ENCODE data around the gene CCBE1.

CCBE1 gene

DNA sequence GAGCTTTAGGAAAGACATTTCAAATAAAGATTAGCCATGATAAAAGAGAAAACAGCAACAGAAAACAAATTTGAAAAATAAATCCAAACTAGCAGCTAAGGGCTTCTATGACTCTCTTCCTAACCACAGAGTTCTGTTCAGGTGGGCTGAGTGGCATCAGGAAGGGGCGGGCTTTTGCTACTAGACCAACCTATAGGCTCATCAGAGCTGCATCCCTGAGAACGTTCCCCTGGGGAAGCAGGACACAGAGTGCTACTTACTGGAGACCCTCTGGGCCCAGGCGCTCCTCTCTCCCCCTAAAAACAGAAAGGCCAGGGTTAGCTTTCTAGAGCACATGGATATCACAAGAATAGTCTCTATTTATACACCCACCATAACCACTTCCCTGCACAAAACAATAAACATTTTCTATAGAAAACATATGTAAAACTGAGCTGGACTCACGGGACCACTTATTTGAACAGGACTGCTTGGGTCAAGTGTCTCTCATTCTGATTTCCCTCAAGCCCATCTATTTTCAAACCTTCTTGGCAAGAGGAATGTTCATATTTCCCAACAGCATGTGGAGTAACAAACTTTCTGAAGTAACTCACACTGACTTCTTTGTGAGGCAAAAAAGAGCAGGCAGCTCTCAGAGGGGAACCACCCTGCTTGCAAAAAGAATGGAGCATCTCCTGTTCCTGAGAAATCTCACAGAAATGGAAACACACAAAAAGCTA is 259.2 kb downstream of the CCBE1 start:
- no peak for DNase-seq

DNA sequence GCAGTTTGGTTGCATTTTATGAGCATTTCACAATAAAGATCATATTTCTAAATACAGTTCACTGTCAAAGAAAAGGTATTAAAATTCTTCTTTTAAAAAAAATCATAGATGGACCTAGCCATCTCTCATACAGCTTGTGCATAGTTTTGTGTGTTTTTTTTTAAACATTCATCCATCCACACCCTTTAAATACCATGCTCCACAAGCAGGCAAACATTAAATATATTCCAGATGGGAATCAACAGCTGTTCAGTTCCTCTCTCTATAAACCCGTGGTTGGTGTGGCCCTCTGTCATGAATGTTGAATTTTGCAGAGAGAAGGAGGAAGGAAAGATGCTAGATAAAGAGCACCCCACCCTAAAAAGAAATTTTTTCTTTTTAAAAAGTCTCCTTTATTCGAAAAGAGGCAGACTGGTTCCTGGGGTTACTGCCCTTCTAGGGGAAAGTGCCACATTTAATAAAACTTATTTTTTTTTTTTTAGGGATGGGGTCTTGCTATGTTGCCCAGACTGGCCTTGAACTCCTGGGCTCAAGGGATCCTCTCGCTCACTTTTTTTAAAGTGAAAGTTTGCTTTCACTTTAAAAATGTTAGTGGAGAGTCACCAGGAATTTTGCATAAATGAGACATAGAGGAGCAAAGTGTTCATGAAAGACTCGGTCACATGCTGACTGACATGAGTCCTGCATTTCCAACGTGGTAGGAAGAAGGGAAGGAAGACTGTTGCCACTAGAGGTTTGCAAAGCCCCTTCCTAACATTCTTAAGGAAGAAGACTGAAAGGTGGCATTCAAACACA is 264.2 kb downstream of the CCBE1 start:
- no peak for DNase-seq

DNA sequence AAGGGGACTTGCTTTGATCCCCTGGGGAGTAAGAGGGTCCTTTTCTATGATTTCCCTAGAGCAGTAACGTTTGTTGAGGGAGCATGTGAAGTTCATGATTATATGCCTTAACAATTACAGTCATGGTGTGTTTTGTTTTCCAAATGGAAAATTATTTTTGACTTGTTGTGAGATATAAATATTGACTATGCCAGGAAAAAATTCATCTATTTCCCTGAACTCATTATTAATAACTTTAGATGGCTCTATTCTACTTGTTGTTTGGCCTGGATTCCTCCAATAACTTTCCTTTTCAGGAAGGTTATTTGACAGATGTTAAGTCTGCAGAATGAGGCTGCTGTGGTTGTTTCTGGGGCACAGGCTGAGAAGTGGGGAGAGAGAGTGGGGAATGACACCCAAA is 266.1 kb downstream of the CCBE1 start:
- no peak for DNase-seq

DNA sequence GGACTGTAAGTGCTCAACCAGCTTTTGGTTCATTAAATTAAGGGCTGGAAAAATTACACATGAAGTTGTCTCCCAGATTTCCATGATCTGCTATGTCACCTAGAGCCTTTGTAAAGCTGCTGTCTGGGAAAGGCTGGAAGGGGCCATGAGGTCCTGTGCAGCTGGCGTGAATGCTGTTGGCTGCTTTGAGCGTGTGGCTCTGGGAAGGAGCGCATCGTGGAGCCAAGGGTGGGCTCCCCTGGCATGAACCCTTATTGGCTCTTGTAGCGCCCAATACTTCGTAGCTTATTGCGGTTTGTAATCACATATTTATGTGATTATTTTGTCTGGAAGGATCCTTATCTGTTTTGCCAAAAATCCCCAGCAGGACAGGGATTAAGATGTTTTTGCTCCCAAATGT is 267.6 kb downstream of the CCBE1 start:
- no peak for DNase-seq

DNA sequence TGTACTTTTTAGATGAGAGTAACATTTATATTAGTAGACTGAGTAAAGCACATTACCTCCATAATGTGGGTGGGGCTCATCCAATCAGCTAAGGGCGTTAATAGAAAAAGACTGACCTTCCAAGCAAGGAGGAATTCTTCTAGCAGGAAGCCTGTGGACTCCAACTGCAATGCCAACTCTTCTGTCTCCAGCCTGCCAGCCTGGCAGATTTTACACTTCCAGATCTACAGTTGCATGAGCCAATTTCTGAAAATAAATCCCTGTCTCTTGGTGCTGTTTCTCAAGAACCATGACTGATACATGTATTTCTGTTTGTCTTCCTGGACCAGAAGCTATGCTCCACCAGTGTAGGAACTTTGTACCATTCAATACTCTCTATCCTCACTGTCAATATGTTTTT is 269.2 kb downstream of the CCBE1 start:
- no peak for DNase-seq

DNA sequence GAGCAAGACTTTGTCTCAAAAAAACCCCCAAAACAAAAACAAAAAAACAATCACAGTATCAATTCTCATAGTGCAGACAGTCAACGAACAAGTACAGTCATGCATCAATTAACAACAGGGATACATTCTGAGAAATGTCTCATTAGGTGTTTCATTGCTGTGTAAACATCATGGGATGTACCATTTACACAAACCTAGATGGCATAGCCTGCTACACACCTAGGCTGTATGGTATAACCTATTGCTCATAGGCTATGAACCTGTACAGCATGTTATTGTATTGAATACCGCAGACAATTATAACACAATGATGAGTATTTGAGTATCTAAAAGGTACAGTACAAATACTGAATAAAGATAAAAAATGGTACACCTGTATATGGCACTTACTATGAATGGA is 270.4 kb downstream of the CCBE1 start:
- DNase-seq, result peak; percentile 13

DNA sequence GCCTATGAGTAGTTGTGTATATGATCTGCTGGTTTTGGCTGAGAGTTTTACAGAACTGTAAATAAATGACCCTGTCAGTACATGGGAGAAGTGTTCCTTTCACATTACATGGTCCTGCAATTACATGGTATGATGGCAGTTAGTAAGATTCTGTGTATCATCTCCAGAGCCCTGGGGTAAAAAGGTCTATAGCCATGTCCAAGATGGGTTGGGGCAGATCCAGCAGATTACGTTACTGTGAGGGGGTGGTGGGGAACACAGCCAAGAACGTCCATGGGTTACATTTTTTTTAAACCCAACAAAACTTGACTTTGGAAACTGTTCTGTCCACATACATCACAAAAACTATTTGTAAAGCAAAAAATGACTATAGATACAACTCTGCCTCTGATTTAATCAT is 274.0 kb downstream of the CCBE1 start:
- no peak for DNase-seq

DNA sequence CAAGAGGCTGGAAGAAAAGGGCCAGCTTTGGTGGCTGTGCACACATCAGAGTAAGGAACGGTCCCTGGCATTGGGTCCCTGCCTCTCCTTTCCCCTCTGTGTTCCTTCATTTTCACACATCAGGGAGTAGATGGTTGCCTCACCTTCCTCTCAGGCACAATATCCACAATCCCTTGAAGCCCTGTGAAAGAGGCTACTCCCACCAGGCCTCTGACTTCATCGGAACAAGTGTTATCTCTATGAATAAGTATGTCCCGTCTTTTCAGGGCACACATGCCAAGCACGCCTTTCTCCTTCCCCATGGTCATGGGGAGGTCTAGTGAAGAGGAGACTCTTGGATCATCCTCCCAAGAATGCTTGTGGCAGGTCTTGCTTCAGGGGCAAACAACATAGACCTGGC is 277.0 kb downstream of the CCBE1 start:
- no peak for DNase-seq

DNA sequence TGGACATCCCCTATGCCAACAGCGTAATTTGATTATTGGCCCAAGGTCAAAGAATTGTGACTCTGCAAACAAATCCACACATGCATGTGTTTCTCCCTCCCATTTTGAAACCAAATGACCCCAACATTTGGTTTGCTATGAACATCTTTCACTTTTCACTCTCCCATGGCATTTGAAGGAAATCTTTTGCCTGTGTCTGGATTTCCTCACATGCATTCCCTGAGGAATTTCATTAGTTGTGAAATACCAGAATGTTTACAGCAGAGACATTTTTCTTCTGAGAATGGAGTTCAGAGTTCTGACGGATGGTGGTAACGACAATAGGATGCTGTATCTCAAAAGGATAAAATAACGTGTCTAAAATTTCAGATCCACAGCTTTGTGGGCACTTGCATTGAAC is 277.8 kb downstream of the CCBE1 start:
- DNase-seq, result no peak

DNA sequence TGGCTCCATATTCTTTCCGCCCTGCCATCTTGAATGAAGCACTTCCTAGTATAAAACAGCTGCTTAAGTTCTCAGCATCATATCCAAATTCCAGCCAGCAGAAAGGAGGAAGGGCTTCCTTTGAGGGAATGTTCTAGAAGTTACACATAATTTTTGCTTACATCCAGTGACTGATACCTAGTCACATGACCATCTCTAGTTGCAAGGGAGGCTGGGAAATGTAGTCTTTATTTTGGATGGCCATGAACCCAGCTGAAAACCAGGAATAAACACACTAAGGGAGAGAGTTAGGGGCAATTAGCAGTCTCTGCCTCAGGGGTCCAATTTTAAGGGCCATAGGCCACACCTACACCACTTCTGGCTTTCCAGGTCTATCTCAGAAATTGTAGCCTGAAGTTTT is 280.4 kb downstream of the CCBE1 start:
- DNase-seq, result no peak

DNA sequence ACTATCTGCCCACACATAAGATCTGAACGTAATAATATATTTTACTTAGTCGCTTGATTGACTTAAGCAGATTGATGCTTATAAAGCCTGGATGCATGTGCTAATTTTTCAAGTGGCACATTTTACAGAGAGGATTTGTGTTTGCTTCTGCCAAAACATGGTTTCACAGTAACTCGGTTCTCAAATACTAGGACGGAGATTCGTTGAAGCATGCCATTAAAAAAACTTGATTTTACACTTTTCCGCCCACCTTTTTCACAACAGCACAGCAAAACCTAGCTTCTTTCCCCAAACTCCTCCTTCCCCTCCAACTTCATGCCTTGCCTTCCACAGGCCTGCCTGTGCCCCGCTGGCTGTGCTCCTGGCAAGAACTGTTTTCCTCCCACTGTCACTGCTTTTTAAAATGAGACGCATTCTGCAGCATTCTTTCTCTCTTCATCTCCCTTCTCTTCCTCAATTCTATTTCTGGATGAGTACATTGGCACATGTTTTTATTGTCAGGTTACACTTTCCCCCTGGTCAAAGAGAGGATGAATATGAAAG is 283.0 kb downstream of the CCBE1 start:
- DNase-seq, result no peak

DNA sequence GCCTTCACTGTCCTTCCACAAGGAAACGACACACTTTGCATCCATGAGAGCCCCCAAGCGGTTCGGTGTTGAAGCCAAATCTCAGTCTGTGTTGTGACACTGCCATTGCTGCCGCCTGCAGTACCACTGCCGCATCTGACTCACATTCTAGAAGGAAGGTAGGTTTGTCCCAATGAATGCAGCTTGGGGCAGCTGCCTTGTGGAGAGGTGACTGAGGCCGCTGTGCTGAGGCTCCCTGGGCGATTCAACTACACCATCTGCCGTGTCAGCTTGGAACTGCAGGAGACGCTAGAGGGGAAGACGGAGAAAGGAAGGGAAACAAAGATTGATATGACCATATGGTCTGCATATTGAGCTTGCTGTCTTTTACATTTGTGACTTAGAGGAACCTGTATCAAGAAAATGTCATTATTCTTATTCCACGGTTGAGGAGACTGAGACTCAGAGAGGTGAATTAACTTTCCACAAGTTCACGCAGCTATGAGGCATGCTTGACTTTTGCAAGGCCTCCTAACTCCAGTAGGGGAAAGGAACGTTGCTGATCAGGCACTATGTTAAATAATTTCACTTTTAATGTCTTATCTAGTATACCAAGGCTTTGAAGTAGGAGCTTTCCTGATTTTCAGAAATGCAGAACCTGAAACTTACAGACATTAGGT is 294.7 kb downstream of the CCBE1 start:
- DNase-seq, result peak; percentile 97

DNA sequence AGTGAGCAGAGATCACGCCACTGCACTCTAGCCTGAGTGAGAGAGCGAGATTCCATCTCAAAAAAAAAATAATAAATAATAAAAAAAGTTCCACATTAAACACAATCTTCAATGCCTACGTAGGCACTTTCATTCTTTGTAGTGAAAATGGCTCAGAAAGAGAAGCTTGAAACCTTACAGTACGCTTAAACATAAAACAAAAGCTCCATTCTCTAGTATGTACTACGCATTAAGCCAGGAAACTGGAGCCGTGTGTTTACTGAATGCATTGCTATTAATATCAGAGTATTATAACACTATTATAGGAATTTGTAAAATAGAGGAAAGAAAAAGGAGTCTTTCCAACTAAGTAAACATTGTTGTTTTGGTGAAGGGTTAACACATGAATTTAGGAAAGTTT is 296.8 kb downstream of the CCBE1 start:
- DNase-seq, result no peak

DNA sequence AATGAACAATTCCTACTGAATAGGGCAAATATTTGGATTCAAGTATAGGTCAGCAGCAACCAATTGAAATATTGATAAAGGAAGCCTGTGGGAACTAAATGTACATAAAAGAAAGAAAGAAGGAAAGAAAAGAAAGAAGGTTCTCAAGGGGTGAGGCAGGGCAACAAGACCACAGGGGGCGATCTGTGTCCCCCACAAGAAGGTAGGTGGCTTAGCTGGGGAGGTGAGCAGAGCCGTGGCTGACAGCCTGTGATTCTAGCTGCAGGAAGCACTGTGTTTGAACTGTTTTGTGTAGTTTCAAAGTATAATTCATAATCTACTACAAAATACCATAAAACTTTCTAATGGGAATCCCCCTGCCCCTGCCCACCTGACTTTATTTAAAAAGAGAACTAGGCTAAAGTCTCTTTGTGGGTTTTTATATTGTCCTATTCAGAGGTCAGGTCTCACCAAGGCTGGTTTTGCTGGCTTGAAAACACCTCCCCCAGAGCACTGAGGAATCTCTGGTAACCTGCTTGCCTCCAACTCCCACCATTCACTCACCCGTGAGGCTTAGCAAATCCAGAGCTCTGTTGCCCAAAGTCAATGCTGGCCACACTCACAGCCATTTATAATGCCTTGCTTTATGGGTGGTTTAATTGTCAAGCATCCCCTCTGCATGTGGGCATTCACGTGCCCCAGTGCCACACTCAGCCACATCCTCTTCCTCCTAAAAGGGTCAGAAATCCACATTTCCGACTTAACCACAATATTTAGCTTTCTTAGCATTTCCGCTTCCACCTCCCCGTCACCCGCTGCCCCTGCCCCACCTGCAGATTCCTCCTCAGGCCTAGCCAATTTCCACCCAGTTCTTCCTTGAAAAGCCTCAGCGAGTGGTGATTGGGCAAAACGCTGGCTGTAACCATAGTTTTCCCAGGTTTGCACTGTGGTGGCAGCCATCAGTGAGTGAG is 301.7 kb downstream of the CCBE1 start:
- no peak for DNase-seq

DNA sequence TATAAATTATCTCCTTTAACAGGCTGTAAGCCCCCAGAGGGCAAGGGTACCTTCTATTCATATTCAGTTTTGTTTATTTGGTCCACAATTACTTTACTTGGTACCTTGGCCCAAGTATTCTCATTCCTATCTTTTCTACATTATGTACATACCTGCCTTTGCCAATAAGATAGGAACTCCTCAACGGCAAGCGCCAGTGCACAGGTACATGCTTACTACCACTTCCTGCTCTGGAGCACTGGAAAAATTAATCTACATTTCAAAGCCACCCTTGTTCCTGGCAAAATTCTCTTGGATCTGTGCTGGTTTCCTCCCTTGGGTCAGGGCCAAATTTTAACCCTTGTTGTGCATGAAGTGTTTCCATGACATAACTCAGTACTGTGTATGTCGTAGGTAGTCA is 303.8 kb downstream of the CCBE1 start:
- no peak for DNase-seq

DNA sequence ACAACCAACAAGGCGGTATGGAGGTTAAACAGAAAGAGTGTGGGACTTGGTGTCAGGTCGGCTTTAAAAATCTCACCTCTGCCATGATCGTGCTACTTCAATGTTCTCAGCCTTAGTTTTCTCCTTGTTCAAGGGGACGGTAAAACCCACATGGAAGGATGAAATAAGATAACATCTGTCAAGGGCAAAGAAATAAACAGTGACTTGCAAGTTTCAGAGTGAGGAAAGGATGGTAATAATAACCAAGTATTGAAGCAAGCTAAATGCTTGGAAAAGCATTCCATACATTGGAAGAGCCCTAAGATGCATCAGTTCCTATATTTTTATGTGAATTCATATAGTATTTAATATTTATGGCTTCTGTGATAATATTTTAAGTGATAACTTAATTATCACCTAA is 308.4 kb downstream of the CCBE1 start:
- no peak for DNase-seq

DNA sequence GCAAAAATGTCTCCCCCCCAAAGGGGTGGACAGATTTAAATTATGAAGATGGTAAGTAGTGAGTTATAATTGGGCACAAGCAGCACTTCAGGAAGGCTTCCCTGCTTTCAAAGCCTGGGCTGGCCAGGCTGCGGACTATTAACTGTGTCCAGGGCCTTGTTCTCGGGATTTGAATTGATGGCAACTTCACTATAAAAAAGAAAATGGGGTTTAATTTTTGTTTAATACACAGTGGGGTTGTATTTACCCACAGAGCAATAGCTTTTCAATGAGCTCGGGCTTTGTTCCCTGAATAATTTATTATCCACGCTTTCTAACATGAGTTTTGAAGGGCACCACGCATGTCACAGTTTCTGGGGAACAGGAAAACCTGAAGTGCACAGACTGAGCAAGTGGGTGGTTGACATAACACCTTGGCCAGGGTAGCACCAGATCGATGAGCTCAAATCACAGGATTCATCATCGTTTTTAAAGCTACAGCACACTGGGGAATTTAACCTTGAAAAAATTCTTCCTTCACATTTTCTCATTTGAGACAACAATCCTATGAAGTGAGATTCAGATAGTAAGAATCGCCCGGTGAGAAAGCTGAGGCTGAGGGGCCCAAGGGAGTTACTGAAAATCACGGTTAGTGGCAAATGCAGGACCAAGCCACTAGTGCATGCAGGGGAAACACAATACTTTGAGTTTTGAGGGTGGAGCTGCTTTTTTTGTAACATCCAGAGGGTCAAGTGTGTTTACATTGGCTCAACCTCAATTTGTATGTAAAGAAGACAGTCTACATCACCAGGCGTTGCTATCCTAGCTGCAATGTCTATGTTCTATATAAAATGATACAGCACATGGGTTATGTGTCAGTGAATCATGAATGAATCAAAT is 309.3 kb downstream of the CCBE1 start:
- peak; percentile 85 for DNase-seq

DNA sequence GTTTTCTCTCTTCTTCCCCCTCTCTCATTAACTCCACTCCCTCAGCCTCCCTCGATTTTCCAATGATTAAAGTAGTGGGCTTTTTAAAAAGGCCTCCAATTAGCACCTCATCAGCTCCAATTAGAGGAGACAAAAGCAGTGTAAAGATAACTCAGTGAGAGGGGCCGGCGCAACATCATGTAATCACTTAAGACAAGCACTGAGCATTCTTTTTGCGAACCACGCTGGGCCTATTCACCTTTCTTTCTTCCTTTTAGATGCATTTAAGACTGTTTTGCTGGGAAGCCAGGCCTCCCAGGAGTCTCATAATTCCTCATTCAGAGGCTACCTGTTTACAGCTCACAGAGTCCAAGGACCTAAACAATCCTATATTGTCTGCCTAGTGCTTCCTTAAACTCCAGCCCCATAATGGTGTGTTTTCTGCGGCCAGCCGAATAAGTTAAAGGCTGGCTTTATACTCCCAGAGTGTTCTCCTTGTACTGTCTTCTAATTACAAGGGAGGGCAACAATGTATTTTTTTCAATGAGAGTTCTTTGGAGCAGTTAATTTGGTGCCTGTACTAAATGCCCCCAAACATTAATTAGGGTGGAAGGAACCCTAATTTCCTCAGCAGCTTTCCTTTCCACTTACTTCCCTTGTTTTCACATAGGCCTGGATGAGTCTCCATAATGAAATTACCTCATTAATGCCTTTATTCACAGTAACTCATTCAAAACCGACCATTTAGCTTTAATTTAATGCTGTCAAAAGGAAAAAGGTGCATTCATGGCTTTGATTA is 310.1 kb downstream of the CCBE1 start:
- no peak for DNase-seq

DNA sequence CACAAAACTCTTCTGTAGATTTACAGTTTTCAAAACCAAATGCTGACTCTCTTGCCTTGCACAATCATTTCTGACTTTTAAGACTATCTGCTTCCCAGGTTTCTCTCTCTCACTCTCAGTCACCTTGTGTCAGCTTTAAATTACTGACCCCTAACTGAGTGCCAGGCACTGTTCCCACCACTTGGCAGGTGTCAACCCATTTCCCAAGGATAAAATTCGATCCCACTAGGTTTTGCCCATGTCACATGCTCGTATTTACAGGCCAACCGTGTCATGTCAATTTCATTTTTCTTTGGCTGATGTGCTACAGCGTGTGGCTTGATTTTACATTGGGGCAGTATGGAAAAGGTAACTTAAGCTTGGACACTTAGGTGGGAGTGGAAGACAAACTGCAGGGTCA is 312.0 kb downstream of the CCBE1 start:
- peak; percentile 24 for DNase-seq

DNA sequence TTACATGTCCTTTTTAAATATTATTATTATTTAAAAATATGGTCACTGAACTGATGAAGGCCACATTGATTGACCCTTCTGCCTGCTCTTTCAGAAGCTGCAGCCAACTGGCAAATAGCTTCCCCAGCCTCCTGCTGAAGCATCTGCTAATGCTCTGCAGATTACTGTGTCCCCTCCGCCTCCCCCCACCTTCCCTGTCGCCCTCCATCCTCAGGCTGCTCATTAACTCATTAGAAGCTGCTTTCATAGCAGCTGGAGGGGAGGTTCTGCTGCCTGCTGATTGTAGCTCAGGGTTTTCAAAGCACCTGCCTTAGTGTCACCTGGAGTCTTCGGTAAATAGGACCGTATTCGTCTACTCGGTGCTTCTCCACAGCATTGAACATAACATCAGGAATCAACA is 313.4 kb downstream of the CCBE1 start:
- peak; percentile 85 for DNase-seq

DNA sequence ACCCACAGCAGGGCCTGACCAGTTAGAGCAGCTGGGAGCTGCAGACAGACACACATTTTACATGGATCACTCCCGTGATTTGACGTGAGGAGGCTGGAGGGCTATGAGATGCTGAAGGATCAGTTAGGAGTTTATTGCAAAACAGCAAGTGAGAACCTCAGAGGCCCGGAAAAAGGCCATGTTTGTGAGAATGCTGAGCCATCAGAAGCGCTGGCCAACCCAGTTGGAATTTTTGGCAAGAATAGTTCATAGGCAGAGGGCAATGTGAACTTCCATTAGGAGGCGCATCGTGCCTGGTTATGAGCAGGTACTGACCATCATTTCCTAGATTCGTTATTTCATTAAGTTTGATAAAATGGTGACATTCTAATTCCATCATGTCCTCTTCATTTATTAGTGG is 314.8 kb downstream of the CCBE1 start:
- no peak for DNase-seq
